ENCODE results near the gene SPATA18.

Gene SPATA18

GRCh38 chr4:52098618-52099017 is 47.5 kb downstream of the SPATA18 start:
- H3K4me3 ChIP-seq (ENCODE audit: control insufficient read depth, low read depth, low read length): no peak overlapping the region
- no peak for DNase-seq (ENCODE audit: low read depth)
- TF ChIP-seq, protein P1, sequence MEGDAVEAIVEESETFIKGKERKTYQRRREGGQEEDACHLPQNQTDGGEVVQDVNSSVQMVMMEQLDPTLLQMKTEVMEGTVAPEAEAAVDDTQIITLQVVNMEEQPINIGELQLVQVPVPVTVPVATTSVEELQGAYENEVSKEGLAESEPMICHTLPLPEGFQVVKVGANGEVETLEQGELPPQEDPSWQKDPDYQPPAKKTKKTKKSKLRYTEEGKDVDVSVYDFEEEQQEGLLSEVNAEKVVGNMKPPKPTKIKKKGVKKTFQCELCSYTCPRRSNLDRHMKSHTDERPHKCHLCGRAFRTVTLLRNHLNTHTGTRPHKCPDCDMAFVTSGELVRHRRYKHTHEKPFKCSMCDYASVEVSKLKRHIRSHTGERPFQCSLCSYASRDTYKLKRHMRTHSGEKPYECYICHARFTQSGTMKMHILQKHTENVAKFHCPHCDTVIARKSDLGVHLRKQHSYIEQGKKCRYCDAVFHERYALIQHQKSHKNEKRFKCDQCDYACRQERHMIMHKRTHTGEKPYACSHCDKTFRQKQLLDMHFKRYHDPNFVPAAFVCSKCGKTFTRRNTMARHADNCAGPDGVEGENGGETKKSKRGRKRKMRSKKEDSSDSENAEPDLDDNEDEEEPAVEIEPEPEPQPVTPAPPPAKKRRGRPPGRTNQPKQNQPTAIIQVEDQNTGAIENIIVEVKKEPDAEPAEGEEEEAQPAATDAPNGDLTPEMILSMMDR (conservative IDR thresholded peaks at IDR 0.05; ENCODE audit: control insufficient read depth, insufficient read depth, low read depth, low read length): no peak

- no peak overlapping the region for H3K4me3 ChIP-seq (ENCODE audit: control insufficient read depth, low read depth, low read length)
- peak; percentile 40 for DNase-seq (ENCODE audit: low read depth)
- TF ChIP-seq, protein P1 (conservative IDR thresholded peaks at IDR 0.05; ENCODE audit: control insufficient read depth, insufficient read depth, low read depth, low read length): no peak
Observed at GRCh38 chr4:52099860-52100461, 48.9 kb downstream of the SPATA18 start.

- DNase-seq (ENCODE audit: low read depth): peak; percentile 86
- TF ChIP-seq, protein P1 (conservative IDR thresholded peaks at IDR 0.05; ENCODE audit: control insufficient read depth, insufficient read depth, low read depth, low read length): no peak
- H3K4me3 ChIP-seq (ENCODE audit: control insufficient read depth, low read depth, low read length): no peak overlapping the region
Observed at GRCh38 chr4:52102587-52102986, 51.5 kb downstream of the SPATA18 start.

- DNase-seq (ENCODE audit: low read depth): peak; percentile 63
- H3K4me3 ChIP-seq (ENCODE audit: control insufficient read depth, low read depth, low read length): no peak overlapping the region
- TF ChIP-seq, protein P1 (conservative IDR thresholded peaks at IDR 0.05; ENCODE audit: control insufficient read depth, insufficient read depth, low read depth, low read length): peak; percentile 58
Observed at GRCh38 chr4:52103319-52103718, 52.2 kb downstream of the SPATA18 start.

- no peak overlapping the region for H3K4me3 ChIP-seq (ENCODE audit: control insufficient read depth, low read depth, low read length)
- no peak for DNase-seq (ENCODE audit: low read depth)
- TF ChIP-seq, protein P1 (conservative IDR thresholded peaks at IDR 0.05; ENCODE audit: control insufficient read depth, insufficient read depth, low read depth, low read length): no peak
Observed at GRCh38 chr4:52105276-52105675, 54.2 kb downstream of the SPATA18 start.

DNA sequence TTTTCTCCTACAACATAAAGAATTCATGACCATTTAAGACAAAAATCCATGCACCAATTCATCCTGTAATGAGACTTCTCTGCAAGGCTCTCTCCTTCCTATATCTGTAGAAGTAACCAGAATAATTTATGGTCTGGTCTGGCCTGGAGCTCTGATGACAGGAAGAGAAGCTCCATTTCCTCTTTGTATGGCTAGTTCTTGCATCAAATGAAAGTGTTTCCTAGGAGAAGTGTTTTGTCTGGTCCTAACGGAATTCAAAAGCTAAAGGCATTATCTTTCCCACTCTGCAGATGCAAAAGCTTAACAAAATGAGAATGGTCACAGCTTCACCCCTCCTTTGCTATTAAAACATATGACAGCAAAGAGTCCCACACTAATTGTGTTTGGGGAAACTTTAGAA is 55.1 kb downstream of the SPATA18 start:
- no peak overlapping the region for H3K4me3 ChIP-seq (ENCODE audit: control insufficient read depth, low read depth, low read length)
- peak; percentile 17 for DNase-seq (ENCODE audit: low read depth)
- TF ChIP-seq, protein P1 (conservative IDR thresholded peaks at IDR 0.05; ENCODE audit: control insufficient read depth, insufficient read depth, low read depth, low read length): no peak

DNA sequence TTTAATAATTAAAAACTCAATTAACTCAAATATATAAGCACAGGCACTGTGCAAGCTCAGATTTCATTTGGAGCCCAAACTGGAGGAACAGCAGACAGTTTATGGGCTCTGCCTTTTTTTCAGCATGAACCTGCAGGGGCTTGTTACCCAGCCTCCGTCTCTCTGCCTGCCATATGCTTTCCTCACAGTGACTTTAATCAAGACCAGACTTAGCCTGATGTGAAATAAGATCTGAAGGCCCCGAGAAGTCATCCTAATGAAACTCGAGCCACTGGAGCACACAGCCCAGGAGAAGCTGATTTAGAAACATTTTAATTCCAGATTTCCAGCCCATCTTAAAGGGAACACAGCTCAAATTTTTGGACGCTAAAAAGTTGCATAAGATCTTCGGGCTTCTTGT is 55.6 kb downstream of the SPATA18 start:
- TF ChIP-seq, protein P1 (conservative IDR thresholded peaks at IDR 0.05; ENCODE audit: control insufficient read depth, insufficient read depth, low read depth, low read length): no peak
- H3K4me3 ChIP-seq (ENCODE audit: control insufficient read depth, low read depth, low read length): no peak overlapping the region
- peak; percentile 81 for DNase-seq (ENCODE audit: low read depth)
